MV-4-11 (cell line): ENCODE data around the gene LCE2B.

Experiments
- DNase-seq: peaks from one replicate; lab custom pipeline; 2025; lab: John Stamatoyannopoulos, UW

Gene LCE2B

GRCh38 chr1:152735648-152736047 is 49.7 kb downstream of the LCE2B start:
- no peak for DNase-seq
